Measurements from ENCODE around the gene SCUBE1. TPM values are rescaled to one million over a fixed set of nuclear protein-coding genes. Genes with fewer than 3 reads are reported as not detected.

Gene SCUBE1
- total RNA-seq, 1 donor from 2014 or later = 16.6 TPM

DNA sequence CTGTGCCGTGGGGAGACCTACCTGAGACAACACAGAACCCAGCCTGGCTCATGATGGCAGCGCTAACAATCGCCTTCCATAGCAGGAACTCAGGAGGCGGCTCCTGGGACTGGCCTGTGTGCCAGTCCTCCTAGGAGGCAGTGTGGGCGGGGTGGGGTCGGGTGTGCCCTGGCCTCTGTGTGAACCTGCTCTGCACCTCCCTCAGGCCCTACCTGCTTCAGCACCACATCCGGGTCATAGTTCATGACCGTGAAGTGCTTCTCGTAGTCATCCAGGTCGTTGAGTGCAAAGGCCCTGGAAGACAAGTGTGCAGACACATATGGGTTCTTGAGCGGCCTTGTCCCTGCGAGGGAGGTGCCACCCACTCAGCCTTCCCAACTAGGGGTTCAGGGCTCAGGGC, 171.6 kb downstream of the SCUBE1 start:
- Histone ChIP-seq H3K36me3 (peaks cover 86% of the 10 kb centered on the region), H3K4me3 (no peak overlapping the region), H3K4me1 (no peaks in the 10 kb centered on the region), H3K27me3 (ENCODE audit: low read depth) (no peaks in the 10 kb centered on the region), H3K9me3 (no peaks in the 10 kb centered on the region), H3K27ac (no peak overlapping the region)
- intact Hi-C loops (cut with DNase I) = no loop called here
- DNase-seq (no peak), ATAC-seq (no peak)
- TF ChIP-seq, protein P1, sequence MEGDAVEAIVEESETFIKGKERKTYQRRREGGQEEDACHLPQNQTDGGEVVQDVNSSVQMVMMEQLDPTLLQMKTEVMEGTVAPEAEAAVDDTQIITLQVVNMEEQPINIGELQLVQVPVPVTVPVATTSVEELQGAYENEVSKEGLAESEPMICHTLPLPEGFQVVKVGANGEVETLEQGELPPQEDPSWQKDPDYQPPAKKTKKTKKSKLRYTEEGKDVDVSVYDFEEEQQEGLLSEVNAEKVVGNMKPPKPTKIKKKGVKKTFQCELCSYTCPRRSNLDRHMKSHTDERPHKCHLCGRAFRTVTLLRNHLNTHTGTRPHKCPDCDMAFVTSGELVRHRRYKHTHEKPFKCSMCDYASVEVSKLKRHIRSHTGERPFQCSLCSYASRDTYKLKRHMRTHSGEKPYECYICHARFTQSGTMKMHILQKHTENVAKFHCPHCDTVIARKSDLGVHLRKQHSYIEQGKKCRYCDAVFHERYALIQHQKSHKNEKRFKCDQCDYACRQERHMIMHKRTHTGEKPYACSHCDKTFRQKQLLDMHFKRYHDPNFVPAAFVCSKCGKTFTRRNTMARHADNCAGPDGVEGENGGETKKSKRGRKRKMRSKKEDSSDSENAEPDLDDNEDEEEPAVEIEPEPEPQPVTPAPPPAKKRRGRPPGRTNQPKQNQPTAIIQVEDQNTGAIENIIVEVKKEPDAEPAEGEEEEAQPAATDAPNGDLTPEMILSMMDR (IDR thresholded peaks at IDR 0.05) = no peak

DNA sequence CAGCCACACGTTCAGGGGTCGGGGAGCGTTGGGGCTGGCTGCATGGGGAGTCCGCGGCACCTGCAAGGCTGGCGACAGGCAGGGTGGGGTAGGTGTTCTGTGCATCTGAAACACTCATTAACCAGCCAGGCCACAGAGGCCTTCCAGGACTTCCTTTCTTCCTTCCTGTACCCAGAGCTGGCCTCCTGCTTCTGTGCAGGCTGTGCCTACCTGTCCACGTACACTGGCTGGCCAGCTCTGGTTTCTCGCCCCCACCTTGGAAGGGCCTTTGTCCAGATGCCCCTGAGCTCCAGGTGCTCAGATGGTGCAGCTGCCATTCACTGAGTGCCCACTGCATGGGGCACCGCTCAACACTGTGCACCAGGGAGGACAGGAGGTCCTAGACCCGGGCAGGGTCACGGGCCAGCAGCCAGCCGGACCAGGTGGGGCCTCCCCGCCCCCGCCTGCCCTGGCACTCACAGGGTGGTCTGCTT, 172.1 kb downstream of the SCUBE1 start:
- DNase-seq (no peak), ATAC-seq (no peak)
- Histone ChIP-seq H3K36me3 (peaks cover 83% of the 10 kb centered on the region), H3K27me3 (ENCODE audit: low read depth) (no peaks in the 10 kb centered on the region), H3K4me3 (no peak overlapping the region), H3K9me3 (no peaks in the 10 kb centered on the region), H3K4me1 (no peaks in the 10 kb centered on the region), H3K27ac (no peak overlapping the region)
- intact Hi-C loops (cut with DNase I) = no loop called here
- TF ChIP-seq, protein P1 (IDR thresholded peaks at IDR 0.05) = no peak

DNA sequence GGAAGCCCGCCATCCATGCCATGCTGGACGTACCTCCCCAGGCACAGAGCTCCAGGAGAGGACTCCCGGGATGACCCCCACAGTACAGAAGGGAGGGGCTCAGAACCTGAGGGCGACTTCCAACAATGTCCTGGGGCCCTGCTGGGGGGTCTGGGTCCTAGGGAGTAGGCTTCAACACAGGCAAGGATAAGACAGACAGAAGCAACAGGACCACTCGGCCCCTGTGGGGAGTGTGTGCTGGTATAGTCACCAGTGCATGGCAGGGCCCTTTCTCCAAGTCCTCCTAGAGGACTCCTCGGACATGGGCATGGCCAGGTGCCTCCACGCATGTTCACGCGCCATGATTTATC, 173.1 kb downstream of the SCUBE1 start:
- TF ChIP-seq, protein P1 (IDR thresholded peaks at IDR 0.05) = no peak
- Histone ChIP-seq H3K27ac (no peak overlapping the region), H3K4me1 (peaks cover under 1% of the 10 kb centered on the region), H3K9me3 (no peaks in the 10 kb centered on the region), H3K27me3 (ENCODE audit: low read depth) (no peaks in the 10 kb centered on the region), H3K4me3 (no peak overlapping the region), H3K36me3 (peaks cover 75% of the 10 kb centered on the region)
- intact Hi-C loops (cut with DNase I) = no loop called here
- DNase-seq (no peak), ATAC-seq (no peak)

DNA sequence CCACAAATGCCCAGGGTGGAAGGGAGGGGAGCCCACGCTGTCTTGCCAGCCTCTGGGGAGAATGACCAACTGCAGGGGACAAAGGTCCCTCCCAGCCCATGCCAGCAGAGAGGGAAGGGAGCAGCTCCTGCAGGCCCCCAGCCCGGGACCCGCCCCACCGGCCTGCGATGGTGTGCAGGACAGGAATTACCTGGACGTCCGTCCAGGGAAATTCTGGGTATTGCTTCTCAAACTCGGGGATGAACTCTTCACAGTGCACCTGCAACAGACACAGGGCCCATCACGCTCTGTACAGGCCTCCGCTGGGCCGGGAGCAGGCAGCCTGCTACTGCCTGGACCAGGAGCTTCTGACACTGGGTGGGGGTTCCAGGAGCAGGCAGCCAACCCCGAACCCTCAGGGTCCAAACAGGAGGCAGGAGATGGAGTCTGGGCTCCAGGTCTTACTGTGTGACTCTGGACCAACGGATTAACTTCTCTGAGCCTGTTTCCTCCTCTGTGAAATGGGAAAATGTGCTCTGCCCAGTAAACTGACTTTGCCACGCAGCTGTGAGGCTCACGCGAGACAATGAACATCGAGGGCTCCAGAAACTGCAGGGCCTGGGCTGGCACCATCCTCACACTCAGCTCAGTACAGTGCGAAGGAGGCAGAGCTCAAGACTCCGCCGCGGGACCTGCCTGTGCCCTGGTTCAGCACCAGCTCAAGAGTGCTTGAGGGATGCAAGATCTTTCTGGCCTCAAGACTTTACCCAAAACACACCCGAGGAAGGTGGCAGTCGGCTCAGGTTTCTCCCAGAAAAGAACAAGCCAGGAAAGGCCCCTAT, 173.7 kb downstream of the SCUBE1 start:
- TF ChIP-seq, protein P1 (IDR thresholded peaks at IDR 0.05) = no peak
- intact Hi-C loops (cut with DNase I) = no loop called here
- ATAC-seq = no peak
- Histone ChIP-seq H3K27ac (no peak overlapping the region), H3K27me3 (ENCODE audit: low read depth) (no peaks in the 10 kb centered on the region), H3K36me3 (peaks cover 69% of the 10 kb centered on the region), H3K4me1 (peaks cover 6% of the 10 kb centered on the region), H3K9me3 (no peaks in the 10 kb centered on the region), H3K4me3 (no peak overlapping the region)
- DNase-seq = no peak

DNA sequence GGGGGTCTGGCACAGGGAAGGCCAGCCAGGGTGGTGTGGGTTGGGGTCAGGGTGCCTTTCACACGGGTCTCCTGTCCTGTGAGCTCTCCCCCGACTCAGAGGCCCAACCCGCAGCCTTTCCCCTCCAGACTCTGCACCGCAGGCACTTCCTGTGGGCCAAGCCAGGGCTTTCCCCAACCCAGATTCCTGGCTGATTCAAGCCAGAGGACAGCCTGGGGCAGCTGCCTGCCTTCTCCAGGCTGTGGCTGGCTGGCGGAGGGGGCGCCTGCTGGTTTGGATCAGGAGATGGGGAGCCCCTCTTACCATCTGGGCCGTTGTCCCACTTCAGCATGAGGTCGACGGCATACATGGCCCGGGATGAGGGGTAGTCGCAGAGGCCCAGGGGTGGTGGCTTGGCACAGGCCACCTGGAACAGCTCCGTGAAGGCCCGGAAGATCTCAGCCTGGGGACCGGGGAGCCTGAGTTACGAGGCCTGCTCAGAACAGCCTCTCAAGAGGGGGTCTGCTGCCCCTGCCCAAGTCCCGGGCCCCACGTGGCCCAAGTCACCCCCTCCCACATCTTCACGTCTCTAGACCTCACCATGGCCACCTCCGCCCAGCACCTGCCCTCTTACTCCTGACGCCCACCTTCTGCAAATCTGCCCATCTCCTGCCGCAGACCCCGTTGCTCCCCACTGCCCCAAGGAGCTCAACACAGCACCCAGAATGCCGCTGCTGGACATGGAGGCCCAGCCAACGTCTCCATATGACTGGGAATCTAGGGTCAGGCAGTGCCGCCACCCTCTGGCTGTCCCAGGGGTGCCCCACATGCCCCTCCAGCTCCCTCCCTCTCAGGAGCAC, 174.5 kb downstream of the SCUBE1 start:
- no peaks in the 10 kb centered on the region for H3K9me3 ChIP-seq
- no peak overlapping the region for H3K4me3 ChIP-seq
- no peak for DNase-seq
- H3K27ac ChIP-seq = no peak overlapping the region
- peaks cover 13% of the 10 kb centered on the region for H3K4me1 ChIP-seq
- intact Hi-C loops (cut with DNase I) = no loop called here
- H3K36me3 ChIP-seq = peaks cover 61% of the 10 kb centered on the region
- TF ChIP-seq, protein P1 (IDR thresholded peaks at IDR 0.05) = no peak
- no peak for ATAC-seq
- no peaks in the 10 kb centered on the region for H3K27me3 ChIP-seq (ENCODE audit: low read depth)
